Smooth muscle cell (in vitro differentiated cells): ENCODE measurements around the gene RPS27. TPM values are rescaled to one million over a fixed set of nuclear protein-coding genes. Genes with fewer than 3 reads are reported as not detected.

ENCODE experiments used
- DNase-seq: peaks from one replicate; lab custom pipeline; 2025; ENCODE audit not compliant: unreplicated experiment; lab: John Stamatoyannopoulos, UW
- H2AFZ ChIP-seq: fragments of 200-600 bp; sonication (generic); 2 replicates; pipeline ENCODE4 v1.6.0; 2016; ENCODE audit warnings: antibody characterized with exemption, low read depth, mild to moderate bottlenecking
- H3F3A ChIP-seq: fragments of 200-600 bp; sonication (generic); 2 replicates; pipeline ENCODE4 v1.6.0; 2017; ENCODE audit warnings: antibody characterized with exemption, low read depth
- H3K27ac ChIP-seq: fragments of 200-600 bp; sonication (generic); 2 replicates; pipeline ENCODE4 v1.5.1; 2016; ENCODE audit warnings: low read depth, mild to moderate bottlenecking
- H3K27me3 ChIP-seq: fragments of 200-600 bp; sonication (generic); 2 replicates; pipeline ENCODE4 v1.6.1; 2016; ENCODE audit warnings: low read depth, mild to moderate bottlenecking
- H3K36me3 ChIP-seq: fragments of 200-600 bp; sonication (generic); 2 replicates; pipeline ENCODE4 v1.5.1; 2016; ENCODE audit warnings: low read depth
- H3K4me1 ChIP-seq: fragments of 200-600 bp; sonication (generic); 2 replicates; pipeline ENCODE4 v1.5.1; 2016; ENCODE audit warnings: low read depth
- H3K4me2 ChIP-seq: fragments of 200-600 bp; sonication (generic); 2 replicates; pipeline ENCODE4 v1.6.0; 2016; ENCODE audit warnings: mild to moderate bottlenecking
- H3K4me3 ChIP-seq: fragments of 200-600 bp; sonication (generic); 2 replicates; pipeline ENCODE4 v1.5.1; 2016; ENCODE audit warnings: mild to moderate bottlenecking
- H3K79me2 ChIP-seq: fragments of 200-600 bp; sonication (generic); 2 replicates; pipeline ENCODE4 v1.6.0; 2016; ENCODE audit warnings: low read depth, mild to moderate bottlenecking
- H3K9ac ChIP-seq: fragments of 200-600 bp; sonication (generic); 2 replicates; pipeline ENCODE4 v1.6.0; 2016; ENCODE audit warnings: low read depth
- H3K9me3 ChIP-seq: fragments of 200-600 bp; sonication (generic); replicated peaks from 2 replicates; pipeline ENCODE4 v1.5.1; 2016; ENCODE audit warnings: low read depth
- H4K20me1 ChIP-seq: fragments of 200-600 bp; sonication (generic); 2 replicates; pipeline ENCODE4 v1.6.0; 2016; ENCODE audit warnings: low read depth
- CTCF ChIP-seq: fragments of 200-600 bp; sonication (generic); IDR thresholded peaks from 2 replicates; pipeline ENCODE4 v1.5.1; 2017; ENCODE audit warnings: borderline replicate concordance, mild to moderate bottlenecking, antibody characterized with exemption; ENCODE audit not compliant: insufficient read depth, poor library complexity, severe bottlenecking
- WGBS: methylation state at CpG from one replicate; pipeline ENCODE4 v1.1.7; 2016; ENCODE audit warnings: low lambda C conversion rate; 5-methylcytosine and 5-hydroxymethylcytosine counted together
- polyA plus RNA-seq: library from polyadenylated mRNA; unstranded; fragments of >200 nt; fragmentation: Nextera tagmentation; extraction: Ambion mirVana; gene quantifications from 2 replicates; pipeline ENCODE4 v1.2.1, GENCODE V29; 2016
- total RNA-seq: library from RNA; depleted of rRNA; stranded (reverse); fragments of >200 nt; gene quantifications from 2 replicates; pipeline ENCODE4 v1.2.3, GENCODE V29; 2014

RPS27 gene
- total and polyA plus RNA-seq, 2 experiments from 2014 or later = 1,522 to 3,702 TPM

DNA sequence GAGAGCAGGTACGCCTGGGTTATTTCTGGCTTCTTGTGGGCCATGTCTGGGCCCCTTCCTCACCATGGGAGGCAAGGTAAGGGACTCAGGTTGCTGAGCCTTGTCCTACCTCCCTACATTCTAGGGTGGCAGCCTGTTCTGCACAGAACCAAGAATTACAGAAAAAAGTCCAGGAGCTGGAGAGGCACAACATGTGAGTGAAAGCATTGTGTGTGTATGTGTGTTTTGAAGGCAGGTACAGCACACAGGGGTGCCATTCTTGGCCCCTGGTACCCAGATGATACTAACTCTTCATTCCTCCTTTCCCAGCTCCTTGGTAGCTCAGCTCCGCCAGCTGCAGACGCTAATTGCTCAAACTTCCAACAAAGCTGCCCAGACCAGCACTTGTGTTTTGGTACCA is 17.5 kb upstream of the RPS27 start:
- Histone ChIP-seq H3K4me3 (no peak overlapping the region), H3K79me2 (peaks cover 18% of the 10 kb centered on the region), H3K4me1 (peaks cover 9% of the 10 kb centered on the region), H3K27ac (no peak overlapping the region), H3K4me2 (no peak overlapping the region), H2AFZ (no peak overlapping the region), H3K27me3 (no peaks in the 10 kb centered on the region), H3F3A (peaks cover 9% of the 10 kb centered on the region), H3K9me3 (no peaks in the 10 kb centered on the region), H3K9ac (no peak overlapping the region), H4K20me1 (peaks cover 10% of the 10 kb centered on the region), H3K36me3 (no peaks in the 10 kb centered on the region)
- 92% methylated on average over 3 of the region's 3 CpGs for WGBS
- no peak for TF ChIP-seq CTCF
- DNase-seq = no peak

- WGBS = 96% methylated on average over 7 of the region's 7 CpGs
- TF ChIP-seq CTCF = no peak
- H3K9me3 ChIP-seq = no peaks in the 10 kb centered on the region
Observed at GRCh38 chr1:153973525-153973924, 17.0 kb upstream of the RPS27 start.

GRCh38 chr1:153976819-153977249 is 13.7 kb upstream of the RPS27 start:
- H3K9ac ChIP-seq = peak overlapping the region; percentile 83
- TF ChIP-seq CTCF = no peak
- H3K79me2 ChIP-seq = peaks cover 18% of the 10 kb centered on the region
- H2AFZ ChIP-seq = peak overlapping the region; percentile 64
- peak overlapping the region; percentile 82 for H3K4me3 ChIP-seq
- H4K20me1 ChIP-seq = peaks cover 10% of the 10 kb centered on the region
- H3K9me3 ChIP-seq = no peaks in the 10 kb centered on the region
- no peaks in the 10 kb centered on the region for H3K36me3 ChIP-seq
- peaks cover 8% of the 10 kb centered on the region for H3K4me1 ChIP-seq
- peak overlapping the region; percentile 94 for H3K4me2 ChIP-seq
- DNase-seq = no peak
- peak overlapping the region; percentile 56 for H3K27ac ChIP-seq
- WGBS = 2% methylated on average over 16 of the region's 16 CpGs
- H3K27me3 ChIP-seq = no peaks in the 10 kb centered on the region
- peaks cover 22% of the 10 kb centered on the region for H3F3A ChIP-seq

More at GRCh38 chr1:153973525-153973924, 17.0 kb upstream of the RPS27 start:
- Histone ChIP-seq H2AFZ (no peak overlapping the region), H3K27ac (no peak overlapping the region), H3K4me1 (peaks cover 8% of the 10 kb centered on the region), H3K36me3 (no peaks in the 10 kb centered on the region), H3K9ac (no peak overlapping the region), H3K79me2 (peaks cover 18% of the 10 kb centered on the region), H3K27me3 (no peaks in the 10 kb centered on the region), H3K4me3 (no peak overlapping the region), H3K4me2 (no peak overlapping the region), H4K20me1 (peaks cover 10% of the 10 kb centered on the region), H3F3A (peaks cover 14% of the 10 kb centered on the region)
- DNase-seq = no peak
